HuH-7 (cell line): ENCODE results near the gene KLHL15.

ENCODE experiments used
- DNase-seq: peaks from one replicate; pipeline ENCODE4 v3.0.0; 2011; ENCODE audit warnings: low spot score

The KLHL15 gene

GRCh38 chrX:23952984-23953907 lies 73.7 kb downstream of the KLHL15 start:
- no peak for DNase-seq

DNA sequence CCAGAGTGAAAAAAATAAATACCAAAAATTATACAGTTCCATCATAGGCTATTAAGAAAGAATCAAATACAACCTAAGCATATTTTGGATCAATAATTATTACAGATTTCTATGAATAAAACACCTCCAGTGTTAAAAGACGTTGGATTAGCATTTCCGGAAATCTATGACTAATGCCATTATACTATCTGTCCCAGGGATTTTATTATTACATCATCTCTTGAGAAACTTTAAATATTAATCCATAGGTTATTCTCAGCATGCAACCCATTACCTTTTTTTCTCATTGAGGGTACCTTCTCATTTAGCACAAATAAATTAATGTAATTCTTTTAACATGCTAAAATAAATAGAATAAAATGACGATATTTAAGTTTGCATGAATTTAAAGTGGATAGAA lies 74.6 kb downstream of the KLHL15 start:
- no peak for DNase-seq

DNA sequence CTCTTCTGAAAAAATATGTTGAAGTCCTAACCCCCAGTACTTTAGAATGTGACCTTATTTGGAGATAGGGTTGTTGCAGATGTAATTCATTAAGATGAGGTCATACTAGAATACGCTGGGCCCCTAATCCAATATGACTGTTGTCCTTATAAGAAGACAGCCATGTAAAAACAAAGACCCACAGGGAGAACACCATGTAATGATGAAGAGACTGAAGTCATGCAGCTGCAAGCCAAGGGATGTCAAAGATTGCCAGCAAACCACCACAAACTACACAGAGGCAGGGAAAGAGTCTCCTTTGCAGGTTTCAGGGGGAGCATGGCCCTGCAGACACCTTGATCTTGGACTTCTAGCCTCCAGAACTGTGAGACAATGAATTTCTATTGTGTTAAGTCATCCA lies 81.8 kb downstream of the KLHL15 start:
- DNase-seq, result no peak

DNA sequence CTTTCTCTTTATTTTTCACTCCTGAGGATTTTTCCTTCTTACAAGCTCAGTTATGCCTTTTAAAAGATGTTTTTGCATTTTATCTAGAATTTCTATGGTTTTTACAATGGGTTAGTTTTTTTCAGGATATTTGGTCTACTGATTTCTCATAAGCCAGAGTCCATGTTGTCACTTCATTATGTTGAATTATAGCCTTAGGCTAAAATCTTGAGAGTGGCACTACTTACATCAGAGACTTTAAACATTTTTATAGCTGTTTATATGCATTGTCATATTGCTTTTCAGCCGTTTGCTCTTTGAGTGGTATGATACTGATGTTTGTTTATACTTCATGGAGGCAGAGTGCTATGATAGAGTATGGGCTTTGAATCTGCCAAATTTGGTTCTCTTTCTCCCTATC lies 82.8 kb downstream of the KLHL15 start:
- no peak for DNase-seq

DNA sequence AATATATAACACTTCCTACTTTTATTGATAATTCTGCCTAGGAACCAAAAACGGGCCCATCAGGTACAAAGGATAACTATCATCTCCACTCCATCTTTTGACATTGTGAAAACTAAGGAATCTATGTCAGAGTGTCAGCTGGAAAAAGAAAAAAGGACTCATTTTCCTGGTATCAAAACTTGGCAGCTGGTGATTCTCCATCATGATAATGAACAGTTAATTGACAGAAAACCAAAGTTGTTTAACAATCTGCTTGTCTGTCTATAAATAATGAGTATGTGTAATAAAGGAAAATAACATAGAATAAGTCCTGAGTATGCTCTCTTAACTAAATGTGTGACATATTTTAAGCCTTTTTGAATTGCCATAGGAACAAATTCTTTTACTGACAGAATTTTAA lies 87.8 kb downstream of the KLHL15 start:
- DNase-seq, result no peak

GRCh38 chrX:23938690-23939089 lies 88.3 kb downstream of the KLHL15 start:
- no peak for DNase-seq

GRCh38 chrX:23937100-23937499 lies 89.9 kb downstream of the KLHL15 start:
- no peak for DNase-seq

DNA sequence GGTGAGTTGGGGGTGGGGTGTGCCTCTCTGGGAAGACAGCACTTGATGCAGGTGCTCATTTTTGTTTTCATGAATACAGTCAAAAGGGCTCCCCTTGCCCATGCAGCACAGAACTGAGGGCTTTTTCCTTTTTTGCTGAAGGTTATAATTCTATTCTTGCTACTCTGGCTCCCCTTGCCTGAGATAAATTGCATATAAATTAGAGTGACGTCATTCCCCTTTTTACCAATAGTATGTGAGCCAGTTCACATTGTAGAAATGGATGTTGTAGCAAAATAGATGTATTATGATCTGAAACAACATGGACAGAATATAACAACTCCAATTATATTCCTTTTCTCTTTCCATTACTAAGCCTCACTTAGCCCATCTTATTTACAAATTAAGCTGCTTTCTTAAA lies 90.8 kb downstream of the KLHL15 start:
- DNase-seq, result no peak

DNA sequence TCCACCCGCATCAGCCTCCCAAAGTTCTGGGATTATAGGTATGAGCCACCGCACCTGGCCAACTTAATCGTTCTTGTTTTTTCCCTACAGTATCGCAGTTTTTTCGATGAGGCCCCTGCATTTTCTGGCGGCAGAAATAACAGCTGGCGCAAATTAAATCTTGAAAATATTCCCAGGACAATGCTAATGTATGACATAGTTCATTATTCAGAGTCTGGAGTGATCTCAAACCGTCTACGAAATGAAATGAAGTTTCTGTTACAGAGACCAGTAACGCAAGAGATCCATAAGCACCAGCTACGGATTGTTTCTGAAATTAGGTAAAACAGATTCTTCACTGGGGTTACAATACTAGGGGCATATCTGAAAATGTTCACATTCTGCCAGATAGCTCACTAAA lies 91.9 kb downstream of the KLHL15 start:
- DNase-seq, result no peak
